Activated naive CD8-positive, alpha-beta T cell treated with anti-CD3 and anti-CD28 coated beads, Interleukin-2, amount 10 ng/mL, durations not matched to agents 7 days and 5 days (primary cell): ENCODE measurements around the gene HECW1. TPM values are rescaled to one million over a fixed set of nuclear protein-coding genes. Genes with fewer than 3 reads are reported as not detected.

Source experiments
- ATAC-seq: fragments of 150-1000 bp; cut with Tn5 transposase; one replicate; pipeline ENCODE4 v1.10.0; 2021; ENCODE audit warnings: low read depth, moderate library complexity
- POLR2A ChIA-PET: fragments of 350-600 bp; sonication (Branson Sonifier 250); formaldehyde crosslinking; loops from one replicate; lab custom pipeline; 2021; ENCODE audit warnings: antibody characterized with exemption; lab: Charles Lee
- DNase-seq: peaks from one replicate; pipeline ENCODE4 v3.0.0; 2021
- H3K27ac Mint-ChIP-seq: one replicate; pipeline ENCODE4 v1.8.0; 2022; ENCODE audit warnings: mild to moderate bottlenecking, mixed read lengths
- H3K27me3 Mint-ChIP-seq: one replicate; pipeline ENCODE4 v1.8.0; 2022; ENCODE audit warnings: mild to moderate bottlenecking, moderate library complexity, mixed read lengths
- H3K36me3 Mint-ChIP-seq: one replicate; pipeline ENCODE4 v1.8.0; 2021; ENCODE audit warnings: mild to moderate bottlenecking, mixed read lengths
- H3K4me1 Mint-ChIP-seq: one replicate; pipeline ENCODE4 v1.8.0; 2021; ENCODE audit warnings: mixed read lengths
- H3K4me3 Mint-ChIP-seq: one replicate; pipeline ENCODE4 v1.8.0; 2022; ENCODE audit warnings: mild to moderate bottlenecking, moderate library complexity, mixed read lengths
- H3K9me3 Mint-ChIP-seq: one replicate; pipeline ENCODE4 v1.8.0; 2021; ENCODE audit warnings: mixed read lengths
- total RNA-seq, 2 experiments: library from RNA; stranded (reverse); gene quantifications; one replicate each; pipeline ENCODE4 v1.2.3, GENCODE V29; 2021

The HECW1 gene
- total RNA-seq, 2 experiments from 2014 or later: not detected

DNA sequence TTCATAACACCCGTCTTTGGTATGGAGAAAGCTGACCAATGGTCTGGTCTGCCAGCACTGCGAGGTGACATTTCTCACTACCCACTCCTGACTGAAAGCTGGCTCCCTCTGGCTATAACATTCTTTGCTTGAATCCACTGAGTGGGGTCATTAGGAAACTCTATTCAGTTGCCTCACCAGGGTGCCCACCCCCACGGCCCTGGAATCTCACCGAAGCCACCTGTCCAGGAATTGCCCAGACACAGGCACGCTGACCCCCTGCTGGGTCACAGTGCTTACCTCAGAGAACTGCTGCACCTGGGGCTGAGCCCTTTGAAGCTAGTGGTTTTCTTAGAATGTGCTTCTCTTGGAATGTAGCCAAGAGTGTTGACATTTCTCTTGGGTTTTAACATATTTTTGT, 28.6 kb downstream of the HECW1 start:
- H3K27ac Mint-ChIP-seq: no peak overlapping the region
- H3K4me1 Mint-ChIP-seq: no peaks in the 10 kb centered on the region
- POLR2A ChIA-PET: no interaction called here
- ATAC-seq (no peak), DNase-seq (no peak)
- H3K36me3 Mint-ChIP-seq: no peaks in the 10 kb centered on the region
- peaks cover 6% of the 10 kb centered on the region for H3K27me3 Mint-ChIP-seq
- H3K4me3 Mint-ChIP-seq: no peak overlapping the region
- H3K9me3 Mint-ChIP-seq: no peaks in the 10 kb centered on the region

DNA sequence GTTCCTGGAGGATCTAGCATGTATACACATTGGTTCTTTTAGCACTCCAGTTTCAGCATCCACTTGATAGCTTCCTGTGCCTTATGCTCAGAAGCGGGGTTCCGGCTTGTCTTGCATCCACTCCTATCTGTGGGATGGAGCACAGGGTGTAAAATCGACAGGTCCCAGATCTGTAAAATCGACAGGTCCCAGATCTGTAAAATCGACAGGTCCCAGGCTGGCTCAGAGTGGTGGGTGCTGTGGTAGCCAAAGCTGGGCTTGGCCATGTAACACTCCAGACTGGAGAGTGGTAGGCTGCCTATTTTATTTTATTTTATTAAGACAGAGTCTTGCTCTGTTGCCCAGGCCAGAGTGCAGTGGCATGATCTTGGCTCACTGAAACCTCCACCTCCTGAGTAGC, 30.3 kb downstream of the HECW1 start:
- POLR2A ChIA-PET: no interaction called here
- Mint-ChIP-seq H3K4me3 (no peak overlapping the region), H3K4me1 (no peaks in the 10 kb centered on the region), H3K27me3 (peaks cover 8% of the 10 kb centered on the region), H3K9me3 (no peaks in the 10 kb centered on the region), H3K27ac (no peak overlapping the region), H3K36me3 (no peaks in the 10 kb centered on the region)
- DNase-seq: no peak
- ATAC-seq: no peak

DNA sequence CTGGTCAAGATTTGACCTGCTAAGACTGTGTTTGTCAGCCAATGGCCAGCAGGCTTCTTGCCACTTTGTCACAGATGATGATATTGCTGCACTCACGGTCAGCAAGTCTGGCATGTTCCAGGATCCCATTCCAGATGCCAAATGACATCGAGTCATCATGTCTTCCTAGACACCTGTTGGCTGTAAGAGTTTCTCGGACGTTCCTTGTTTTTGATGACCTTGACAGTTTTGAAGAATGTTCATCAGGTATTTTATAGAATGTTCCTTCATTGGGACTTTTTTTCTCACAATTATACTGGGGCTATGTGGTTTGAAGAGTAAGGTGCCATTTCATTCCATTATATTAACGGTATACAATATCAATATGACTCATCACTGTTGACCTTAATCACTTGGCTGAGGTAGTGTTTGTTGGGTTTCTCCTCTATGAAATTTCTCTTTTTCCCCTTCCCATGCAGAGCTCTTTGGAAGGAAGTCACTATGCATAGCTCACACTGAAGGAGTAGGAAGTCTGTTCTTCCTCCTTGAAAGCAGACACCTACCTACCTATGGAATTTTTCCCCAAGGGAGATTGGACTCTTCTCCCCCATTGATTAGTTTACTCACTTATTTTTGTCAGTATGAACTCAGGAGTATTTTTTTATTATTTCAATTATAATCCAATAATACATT, 31.6 kb downstream of the HECW1 start:
- ATAC-seq: no peak
- Mint-ChIP-seq H3K36me3 (no peaks in the 10 kb centered on the region), H3K27ac (no peak overlapping the region), H3K4me3 (no peak overlapping the region), H3K4me1 (no peaks in the 10 kb centered on the region), H3K27me3 (peaks cover 7% of the 10 kb centered on the region), H3K9me3 (no peaks in the 10 kb centered on the region)
- no peak for DNase-seq
- POLR2A ChIA-PET: no interaction called here

DNA sequence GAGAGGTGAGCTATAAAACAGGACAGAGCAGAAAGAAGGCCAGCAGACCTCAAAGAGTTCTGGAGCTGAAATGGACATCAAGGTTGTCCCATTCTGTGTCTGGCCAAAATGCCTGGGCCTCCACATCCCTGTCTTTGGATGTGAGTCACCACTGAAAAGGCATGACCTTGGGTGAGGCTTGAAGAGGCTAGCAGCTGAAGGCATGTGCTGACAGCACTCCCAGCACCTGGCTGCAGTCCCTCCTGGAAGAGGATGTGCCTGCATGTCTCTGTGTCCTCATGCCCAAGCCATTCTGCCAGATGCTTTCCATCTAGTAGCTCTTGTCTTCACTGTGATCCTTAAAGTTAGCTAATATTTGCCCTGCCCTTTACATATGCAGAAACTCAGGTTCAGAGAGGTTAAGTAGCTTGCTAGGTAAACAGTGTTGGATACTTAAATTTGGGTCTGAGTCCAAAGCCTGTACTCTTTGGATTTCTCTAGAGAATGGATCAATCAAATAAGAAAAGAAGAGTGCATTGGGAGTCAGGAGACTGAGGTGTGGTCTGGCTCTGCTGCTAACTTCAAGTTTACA, 35.8 kb downstream of the HECW1 start:
- Mint-ChIP-seq H3K27ac (no peak overlapping the region), H3K36me3 (no peaks in the 10 kb centered on the region), H3K27me3 (peaks cover 11% of the 10 kb centered on the region), H3K4me1 (no peaks in the 10 kb centered on the region), H3K4me3 (no peak overlapping the region), H3K9me3 (no peaks in the 10 kb centered on the region)
- ATAC-seq (no peak), DNase-seq (no peak)
- POLR2A ChIA-PET: no interaction called here

DNA sequence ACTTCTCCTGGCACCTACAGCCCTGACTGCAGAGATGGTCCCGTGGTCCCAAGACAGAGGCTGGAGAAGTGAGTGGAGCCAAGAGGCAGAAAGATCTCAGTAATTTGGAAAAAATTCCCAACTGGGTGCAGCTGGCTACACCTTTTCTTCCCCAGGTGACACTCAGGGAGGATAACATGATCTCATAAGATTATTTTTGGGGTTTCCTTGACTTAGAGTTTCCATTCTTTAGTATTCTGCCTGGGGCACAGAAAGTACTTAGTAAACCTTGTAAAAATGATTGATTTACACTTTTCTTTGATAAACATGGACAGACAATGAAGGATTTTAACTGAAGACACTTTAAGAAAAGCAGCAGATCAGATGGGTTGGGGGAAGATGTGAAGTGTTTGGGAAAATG, 38.6 kb downstream of the HECW1 start:
- Mint-ChIP-seq H3K4me1 (no peaks in the 10 kb centered on the region), H3K36me3 (no peaks in the 10 kb centered on the region), H3K27me3 (peaks cover 17% of the 10 kb centered on the region), H3K27ac (no peak overlapping the region), H3K4me3 (no peak overlapping the region), H3K9me3 (no peaks in the 10 kb centered on the region)
- ATAC-seq (no peak), DNase-seq (no peak)
- POLR2A ChIA-PET: no interaction called here

DNA sequence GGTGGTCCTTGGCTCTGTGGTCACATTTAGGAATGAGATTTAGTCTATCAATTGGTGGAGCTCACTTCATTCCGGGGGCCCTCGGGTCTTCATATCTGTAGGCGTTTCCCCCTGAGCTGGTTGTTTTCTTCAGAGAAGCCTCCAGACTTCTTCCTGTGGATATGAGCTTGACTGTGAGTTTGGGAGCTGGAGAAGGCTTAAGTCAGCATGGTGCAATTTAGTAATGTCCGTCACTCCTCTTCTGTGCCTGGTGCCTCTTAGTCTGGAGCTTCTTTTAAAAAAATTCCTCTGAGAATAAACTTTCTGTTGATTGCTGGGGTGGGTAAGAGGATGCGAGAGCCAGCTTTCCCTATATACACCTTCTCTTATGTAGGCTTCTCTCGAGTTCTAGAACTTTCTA, 40.2 kb downstream of the HECW1 start:
- H3K27ac Mint-ChIP-seq: no peak overlapping the region
- H3K9me3 Mint-ChIP-seq: no peaks in the 10 kb centered on the region
- DNase-seq: no peak
- no peaks in the 10 kb centered on the region for H3K36me3 Mint-ChIP-seq
- no peak overlapping the region for H3K4me3 Mint-ChIP-seq
- H3K4me1 Mint-ChIP-seq: no peaks in the 10 kb centered on the region
- no peak for ATAC-seq
- peaks cover 15% of the 10 kb centered on the region for H3K27me3 Mint-ChIP-seq
- POLR2A ChIA-PET: no interaction called here

DNA sequence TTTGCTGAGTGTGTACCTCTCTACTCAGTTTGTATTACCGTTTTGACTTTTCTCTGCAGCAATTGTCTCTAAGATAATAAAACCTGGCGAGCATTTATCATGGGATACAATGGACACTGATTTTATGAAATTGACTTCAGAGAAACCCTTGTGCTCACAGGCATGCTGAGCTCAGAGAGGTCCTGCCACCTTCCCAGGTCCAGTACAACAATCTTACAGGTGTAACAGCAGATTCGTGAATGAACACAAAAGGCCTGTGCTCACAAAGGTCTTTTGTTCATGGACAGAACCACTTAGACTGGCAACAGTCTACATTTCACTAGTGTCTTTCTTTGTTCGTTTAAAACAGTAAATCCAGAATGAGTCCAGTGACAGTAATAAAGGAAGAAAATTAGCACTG, 43.2 kb downstream of the HECW1 start:
- Mint-ChIP-seq H3K4me3 (no peak overlapping the region), H3K36me3 (no peaks in the 10 kb centered on the region), H3K27me3 (peaks cover 15% of the 10 kb centered on the region), H3K27ac (no peak overlapping the region), H3K9me3 (no peaks in the 10 kb centered on the region), H3K4me1 (no peaks in the 10 kb centered on the region)
- ATAC-seq (no peak), DNase-seq (no peak)
- POLR2A ChIA-PET: no interaction called here

DNA sequence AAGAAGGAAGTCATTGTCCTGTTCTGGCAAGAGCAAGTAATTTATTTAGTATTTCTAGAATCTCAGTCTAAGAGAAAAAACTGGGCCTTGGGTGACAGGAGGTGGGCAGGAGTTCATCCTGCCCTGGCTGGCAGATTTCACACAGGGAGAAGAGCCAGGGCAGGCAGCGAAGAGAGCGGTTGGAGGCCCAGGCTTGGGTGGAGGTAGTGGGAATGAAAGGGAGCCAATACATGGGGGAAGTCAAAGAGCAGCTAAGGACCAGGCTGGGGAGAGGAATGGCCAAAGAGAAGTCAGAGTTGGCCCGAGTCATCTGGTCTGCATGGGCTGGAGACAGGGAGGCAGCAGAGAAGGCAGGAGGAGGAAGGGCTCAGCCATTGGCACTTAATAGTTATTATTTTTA, 51.4 kb downstream of the HECW1 start:
- ATAC-seq (no peak), DNase-seq (no peak)
- H3K36me3 Mint-ChIP-seq: no peaks in the 10 kb centered on the region
- H3K4me1 Mint-ChIP-seq: no peaks in the 10 kb centered on the region
- H3K27me3 Mint-ChIP-seq: peaks cover 7% of the 10 kb centered on the region
- POLR2A ChIA-PET: no interaction called here
- no peak overlapping the region for H3K4me3 Mint-ChIP-seq
- no peak overlapping the region for H3K27ac Mint-ChIP-seq
- no peaks in the 10 kb centered on the region for H3K9me3 Mint-ChIP-seq

DNA sequence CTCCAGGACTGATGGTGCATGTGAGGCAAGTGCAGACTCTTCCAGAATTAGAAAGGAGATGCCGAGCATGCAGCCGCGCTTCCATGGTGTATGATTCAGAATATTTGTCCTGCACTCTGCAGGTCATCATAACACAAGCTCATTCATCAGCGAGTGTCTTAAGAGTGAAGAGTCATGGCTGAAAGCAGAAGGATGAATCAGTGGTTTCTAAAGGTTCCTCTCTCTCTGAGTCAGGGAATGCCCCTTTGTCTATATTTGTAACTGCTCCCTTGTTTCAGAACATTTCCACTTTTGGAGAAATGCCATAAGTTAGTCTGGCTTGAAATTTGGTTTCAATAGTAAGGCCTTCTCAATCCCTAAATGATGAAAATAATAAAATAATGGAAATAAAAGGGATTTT, 52.3 kb downstream of the HECW1 start:
- no peak for ATAC-seq
- POLR2A ChIA-PET: no interaction called here
- Mint-ChIP-seq H3K36me3 (no peaks in the 10 kb centered on the region), H3K4me3 (no peak overlapping the region), H3K4me1 (no peaks in the 10 kb centered on the region), H3K27ac (no peak overlapping the region), H3K9me3 (no peaks in the 10 kb centered on the region), H3K27me3 (peaks cover 9% of the 10 kb centered on the region)
- DNase-seq: no peak

DNA sequence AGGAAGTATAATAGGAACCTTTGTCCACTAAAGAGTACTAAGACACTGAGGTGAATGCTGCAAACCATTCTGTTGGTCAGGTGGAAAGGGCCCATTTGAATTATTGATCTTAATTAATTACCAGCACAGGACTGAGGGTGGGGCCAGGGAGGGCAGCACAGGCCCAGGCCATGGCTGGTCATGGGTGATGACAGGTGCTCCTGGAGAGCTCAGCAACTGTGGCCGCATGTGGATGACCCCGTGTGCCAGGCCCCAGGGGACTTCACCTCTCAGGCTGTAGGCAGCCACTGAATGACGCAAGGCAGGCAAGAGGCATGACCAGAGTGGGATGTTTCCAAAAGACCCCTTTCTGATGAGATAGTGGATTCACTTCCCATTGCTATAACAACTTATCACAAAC, 54.2 kb downstream of the HECW1 start:
- ATAC-seq (no peak), DNase-seq (no peak)
- H3K27ac Mint-ChIP-seq: no peak overlapping the region
- POLR2A ChIA-PET: no interaction called here
- peaks cover 13% of the 10 kb centered on the region for H3K27me3 Mint-ChIP-seq
- no peaks in the 10 kb centered on the region for H3K36me3 Mint-ChIP-seq
- no peak overlapping the region for H3K4me3 Mint-ChIP-seq
- no peaks in the 10 kb centered on the region for H3K9me3 Mint-ChIP-seq
- H3K4me1 Mint-ChIP-seq: no peaks in the 10 kb centered on the region

DNA sequence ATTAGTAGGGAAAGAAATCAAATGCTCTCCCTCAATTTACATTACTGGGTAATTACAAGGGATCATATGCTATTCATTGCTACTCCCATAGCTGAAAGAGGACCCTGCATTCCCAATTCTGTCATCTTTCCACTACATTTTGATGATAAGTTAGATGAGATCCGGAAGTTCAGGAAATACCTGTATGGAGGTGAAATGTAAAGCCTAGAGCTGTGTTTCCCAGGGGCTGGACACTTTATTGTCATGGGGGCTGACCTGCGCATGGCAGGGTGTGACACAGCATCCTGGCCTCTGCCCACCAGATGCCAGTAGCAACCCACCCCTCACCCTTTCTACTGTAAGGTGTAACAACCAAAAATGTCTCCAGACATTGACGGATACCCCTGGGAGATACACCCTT, 56.6 kb downstream of the HECW1 start:
- H3K27me3 Mint-ChIP-seq: peaks cover 8% of the 10 kb centered on the region
- no peak overlapping the region for H3K4me3 Mint-ChIP-seq
- H3K9me3 Mint-ChIP-seq: no peaks in the 10 kb centered on the region
- POLR2A ChIA-PET: no interaction called here
- ATAC-seq (no peak), DNase-seq (no peak)
- H3K27ac Mint-ChIP-seq: no peak overlapping the region
- no peaks in the 10 kb centered on the region for H3K36me3 Mint-ChIP-seq
- H3K4me1 Mint-ChIP-seq: no peaks in the 10 kb centered on the region

DNA sequence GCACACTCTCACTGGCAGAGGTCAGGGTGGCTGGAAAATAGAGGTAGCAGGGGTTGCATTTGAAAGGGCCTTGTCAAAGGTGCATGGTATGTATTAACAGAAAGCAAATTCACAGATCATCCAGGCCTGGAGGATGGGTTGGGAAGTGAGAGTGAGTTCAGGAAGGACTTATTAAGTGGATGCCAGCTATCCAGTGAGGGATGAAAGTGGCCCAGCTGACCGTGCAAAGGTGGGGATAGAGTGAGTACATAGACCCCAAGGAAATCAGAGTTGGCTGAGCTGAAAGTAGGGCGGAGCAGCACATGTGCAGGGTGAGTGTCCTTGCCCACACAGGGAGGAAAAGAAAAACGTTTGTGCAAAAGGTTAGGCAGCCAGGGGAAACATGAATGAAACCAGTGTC, 58.1 kb downstream of the HECW1 start:
- POLR2A ChIA-PET: no interaction called here
- no peak for ATAC-seq
- Mint-ChIP-seq H3K4me3 (no peak overlapping the region), H3K4me1 (no peaks in the 10 kb centered on the region), H3K9me3 (no peaks in the 10 kb centered on the region), H3K27ac (no peak overlapping the region), H3K27me3 (peaks cover 8% of the 10 kb centered on the region), H3K36me3 (no peaks in the 10 kb centered on the region)
- no peak for DNase-seq

DNA sequence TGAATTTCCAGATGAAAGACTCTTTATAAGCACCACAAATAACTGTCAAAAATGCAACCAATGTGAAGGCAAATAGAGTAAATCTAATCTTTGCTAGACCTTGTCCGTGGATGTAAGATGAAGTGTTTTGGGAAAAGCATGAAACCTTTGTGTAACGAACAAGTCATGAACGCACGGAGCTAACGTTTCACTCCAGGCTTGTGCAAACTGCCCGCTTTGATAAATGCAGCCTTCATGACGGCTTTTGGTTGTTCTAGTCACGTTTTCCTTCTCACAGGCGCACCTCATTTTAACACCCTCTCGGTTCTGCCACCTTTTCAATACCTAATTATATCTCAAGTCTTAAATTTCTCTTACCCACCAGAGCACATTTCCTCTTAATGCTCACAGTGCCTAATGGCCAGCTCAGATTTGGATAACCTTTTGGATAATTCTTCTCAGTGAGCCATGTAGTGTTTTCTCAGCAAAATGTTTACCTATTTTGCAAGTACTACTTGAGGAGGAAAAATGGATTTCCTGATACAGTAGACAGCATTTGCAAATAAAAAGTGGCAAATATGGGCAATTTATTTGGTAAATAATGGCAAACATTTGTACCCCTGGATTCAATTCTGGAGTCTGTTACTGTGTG, 63.2 kb downstream of the HECW1 start:
- POLR2A ChIA-PET: no interaction called here
- Mint-ChIP-seq H3K27ac (no peak overlapping the region), H3K4me1 (no peaks in the 10 kb centered on the region), H3K9me3 (no peaks in the 10 kb centered on the region), H3K27me3 (peaks cover 3% of the 10 kb centered on the region), H3K36me3 (no peaks in the 10 kb centered on the region), H3K4me3 (no peak overlapping the region)
- DNase-seq (no peak), ATAC-seq (no peak)

DNA sequence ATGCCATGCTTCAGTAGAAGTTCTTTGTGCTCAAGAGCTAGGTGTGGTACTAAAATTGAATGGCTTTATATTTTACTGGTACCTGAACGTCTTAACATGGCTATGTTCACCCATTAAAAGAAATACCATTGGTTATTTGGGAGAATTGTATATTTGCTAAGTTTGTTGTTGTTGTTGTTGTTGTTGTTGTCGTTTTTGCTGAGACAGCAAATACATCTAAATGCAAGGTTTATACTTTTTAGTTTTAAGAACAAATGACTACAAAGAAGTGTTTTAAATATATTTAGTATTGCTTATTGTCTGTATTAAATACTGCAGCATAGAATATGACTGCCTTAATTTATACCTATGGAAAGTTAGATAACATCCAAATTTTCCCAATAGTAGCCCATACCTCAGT, 66.9 kb downstream of the HECW1 start:
- Mint-ChIP-seq H3K27ac (no peak overlapping the region), H3K27me3 (peaks cover 5% of the 10 kb centered on the region), H3K36me3 (no peaks in the 10 kb centered on the region), H3K4me3 (no peak overlapping the region), H3K9me3 (no peaks in the 10 kb centered on the region), H3K4me1 (no peaks in the 10 kb centered on the region)
- ATAC-seq (no peak), DNase-seq (no peak)
- POLR2A ChIA-PET: no interaction called here
